Glutamatergic neuron (in vitro differentiated cells): Measurements from ENCODE around the gene TMEM50B. TPM values are rescaled to one million over a fixed set of nuclear protein-coding genes. Genes with fewer than 3 reads are reported as not detected.

Experiments used
- DNase-seq: peaks from one replicate; pipeline ENCODE4 v3.0.0; 2022
- H3K27ac Mint-ChIP-seq: one replicate; pipeline ENCODE4 v1.8.0; 2020; ENCODE audit warnings: mild to moderate bottlenecking, mixed read lengths, inconsistent platforms; ENCODE audit not compliant: unreplicated experiment
- H3K27me3 Mint-ChIP-seq: one replicate; pipeline ENCODE4 v1.8.0; 2020; ENCODE audit warnings: mild to moderate bottlenecking, moderate library complexity, mixed read lengths, inconsistent platforms; ENCODE audit not compliant: unreplicated experiment
- H3K36me3 Mint-ChIP-seq: one replicate; pipeline ENCODE4 v1.8.0; 2020; ENCODE audit warnings: mild to moderate bottlenecking, mixed read lengths, inconsistent platforms; ENCODE audit not compliant: unreplicated experiment
- H3K4me1 Mint-ChIP-seq: one replicate; pipeline ENCODE4 v1.8.0; 2020; ENCODE audit warnings: mild to moderate bottlenecking, low read depth, mixed read lengths, inconsistent platforms; ENCODE audit not compliant: unreplicated experiment
- H3K4me3 Mint-ChIP-seq: one replicate; pipeline ENCODE4 v1.8.0; 2020; ENCODE audit warnings: mild to moderate bottlenecking, mixed read lengths, inconsistent platforms; ENCODE audit not compliant: unreplicated experiment
- H3K9me3 Mint-ChIP-seq: one replicate; pipeline ENCODE4 v1.8.0; 2020; ENCODE audit warnings: mild to moderate bottlenecking, moderate library complexity, mixed read lengths, inconsistent platforms; ENCODE audit not compliant: unreplicated experiment
- total RNA-seq: library from RNA; stranded (reverse); fragmentation: NEBNext Ultra II Directional; extraction: Animal tissue kit (Norgen Biotek cat#: 25700); gene quantifications from one replicate; pipeline ENCODE4 v1.2.1, GENCODE V29; 2021; ENCODE audit not compliant: unreplicated experiment
- TF ChIP-seq, protein P1 (sequence below): fragments of 200-600 bp; sonication (generic); IDR thresholded peaks from one replicate; pipeline ENCODE4 v1.5.0; 2021; ENCODE audit not compliant: partially characterized antibody, unreplicated experiment

The TMEM50B gene
- total RNA-seq, 1 donor from 2014 or later: 37.5 TPM

DNA sequence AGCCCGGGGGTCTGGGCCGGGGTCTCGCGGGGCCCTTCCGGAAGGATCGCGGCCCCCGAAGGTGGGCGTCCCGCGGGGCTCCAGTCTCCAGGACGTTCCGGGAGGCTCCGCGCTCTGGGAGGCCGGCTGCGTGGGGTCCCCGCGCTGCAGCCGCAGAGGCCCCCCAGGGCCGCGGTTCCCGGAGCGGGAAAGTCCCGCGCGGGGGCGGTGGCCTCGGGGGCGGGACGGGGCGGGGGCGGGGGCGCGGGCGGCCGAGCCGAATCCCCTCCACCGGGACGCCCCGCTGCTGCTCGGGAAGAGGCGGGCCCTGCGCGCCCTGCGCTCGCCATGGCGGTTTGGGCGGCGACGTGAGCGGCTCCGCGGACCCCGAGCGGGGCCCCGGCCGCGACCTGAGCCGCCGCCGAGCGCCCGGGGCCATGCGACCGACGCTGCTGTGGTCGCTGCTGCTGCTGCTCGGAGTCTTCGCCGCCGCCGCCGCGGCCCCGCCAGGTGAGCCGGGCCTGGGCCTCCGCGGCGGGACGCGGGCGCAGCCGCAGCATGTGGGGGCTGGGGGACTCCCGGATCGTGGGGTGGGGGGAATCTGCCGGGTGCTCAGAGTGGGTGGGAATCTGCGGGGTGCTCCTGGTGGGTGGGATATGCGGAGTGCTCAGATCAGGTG lies 76.5 kb downstream of the TMEM50B start, which contains the start of gene IFNGR2:
Gene IFNGR2, plus strand, starts transcription at position 286 of the 658 bp plus-strand sequence. Its CDS starts 131 bp downstream, at position 417.
- Mint-ChIP-seq H3K9me3 (peaks cover 6% of the 10 kb centered on the region), H3K4me3 (peak within 1 kb of the TSS; percentile 92), H3K36me3 (no peaks in the 10 kb centered on the region), H3K27ac (peak within 1 kb of the TSS; percentile 85), H3K27me3 (peaks cover 2% of the 10 kb centered on the region), H3K4me1 (peaks cover 2% of the 10 kb centered on the region)
- TF ChIP-seq, protein P1, sequence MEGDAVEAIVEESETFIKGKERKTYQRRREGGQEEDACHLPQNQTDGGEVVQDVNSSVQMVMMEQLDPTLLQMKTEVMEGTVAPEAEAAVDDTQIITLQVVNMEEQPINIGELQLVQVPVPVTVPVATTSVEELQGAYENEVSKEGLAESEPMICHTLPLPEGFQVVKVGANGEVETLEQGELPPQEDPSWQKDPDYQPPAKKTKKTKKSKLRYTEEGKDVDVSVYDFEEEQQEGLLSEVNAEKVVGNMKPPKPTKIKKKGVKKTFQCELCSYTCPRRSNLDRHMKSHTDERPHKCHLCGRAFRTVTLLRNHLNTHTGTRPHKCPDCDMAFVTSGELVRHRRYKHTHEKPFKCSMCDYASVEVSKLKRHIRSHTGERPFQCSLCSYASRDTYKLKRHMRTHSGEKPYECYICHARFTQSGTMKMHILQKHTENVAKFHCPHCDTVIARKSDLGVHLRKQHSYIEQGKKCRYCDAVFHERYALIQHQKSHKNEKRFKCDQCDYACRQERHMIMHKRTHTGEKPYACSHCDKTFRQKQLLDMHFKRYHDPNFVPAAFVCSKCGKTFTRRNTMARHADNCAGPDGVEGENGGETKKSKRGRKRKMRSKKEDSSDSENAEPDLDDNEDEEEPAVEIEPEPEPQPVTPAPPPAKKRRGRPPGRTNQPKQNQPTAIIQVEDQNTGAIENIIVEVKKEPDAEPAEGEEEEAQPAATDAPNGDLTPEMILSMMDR: no peak
- DNase-seq: peak; percentile 54

DNA sequence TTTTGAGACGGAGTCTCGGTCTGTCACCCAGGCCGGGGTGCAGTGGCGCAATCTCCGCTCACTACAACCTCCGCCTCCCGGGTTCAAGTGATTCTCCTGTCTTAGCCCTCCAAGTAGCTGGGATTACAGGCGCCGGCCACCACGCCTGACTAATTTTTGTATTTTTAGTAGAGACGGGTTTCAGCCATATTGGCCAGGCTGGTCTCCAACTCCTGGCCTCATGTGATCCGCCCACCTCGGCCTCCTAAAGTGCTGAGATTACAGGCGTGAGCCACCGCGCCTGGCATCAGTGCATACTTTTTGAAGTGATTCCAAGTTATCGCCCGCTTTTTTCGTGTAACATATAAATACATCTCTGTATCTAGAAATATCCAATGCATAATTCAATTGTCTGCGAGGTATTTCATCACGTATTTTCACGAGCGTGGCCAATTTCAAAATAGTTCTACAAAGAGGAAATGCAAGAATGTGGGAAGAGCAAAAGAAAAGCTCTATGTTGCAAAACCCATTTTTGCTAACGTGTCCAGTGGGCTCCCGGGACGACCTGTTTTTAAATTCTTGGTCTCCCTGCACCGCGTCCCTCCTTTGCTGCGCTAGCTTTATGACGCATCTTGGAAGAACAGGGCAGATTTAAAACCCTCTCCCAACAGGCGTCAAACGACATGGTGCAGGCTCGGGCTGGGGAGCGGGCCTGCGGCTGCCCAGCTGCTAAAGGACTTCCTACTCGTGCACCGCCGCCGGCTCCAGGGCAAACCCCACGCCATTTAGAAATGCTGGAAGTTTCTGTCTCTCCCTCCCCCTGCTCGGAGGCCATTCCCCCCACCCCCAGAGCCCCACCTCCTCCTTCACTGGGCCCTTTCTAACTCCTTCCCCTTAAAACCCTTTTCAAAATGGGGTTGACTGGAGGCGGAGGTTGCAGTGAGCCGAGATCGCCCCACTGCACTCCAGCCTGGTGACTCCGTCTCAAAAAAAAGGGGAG lies 77.5 kb downstream of the TMEM50B start:
- Mint-ChIP-seq H3K4me3 (peak overlapping the region; percentile 52), H3K27ac (no peak overlapping the region), H3K9me3 (peaks cover 11% of the 10 kb centered on the region), H3K36me3 (no peaks in the 10 kb centered on the region), H3K27me3 (peaks cover 2% of the 10 kb centered on the region), H3K4me1 (peaks cover 2% of the 10 kb centered on the region)
- DNase-seq: peak; percentile 38
- TF ChIP-seq, protein P1: no peak

DNA sequence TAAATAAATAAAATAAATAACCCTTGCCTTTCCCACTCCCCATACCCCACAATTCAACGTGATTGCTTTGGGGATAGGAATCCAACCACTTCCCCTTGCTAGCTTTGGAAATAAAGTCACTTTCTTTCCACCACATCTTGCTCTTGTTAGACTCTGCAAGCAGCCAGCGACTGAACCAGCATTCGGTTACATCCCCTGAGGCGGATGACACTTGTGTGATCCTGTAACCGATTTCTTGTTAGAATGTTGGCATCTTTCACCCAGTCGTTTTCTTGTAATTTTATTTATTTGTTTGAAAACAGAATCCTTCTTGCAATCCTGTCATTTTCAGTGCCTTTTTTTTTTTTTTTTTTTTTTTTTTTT lies 78.2 kb downstream of the TMEM50B start:
- TF ChIP-seq, protein P1: no peak
- H3K27ac Mint-ChIP-seq: no peak overlapping the region
- H3K4me1 Mint-ChIP-seq: peaks cover 2% of the 10 kb centered on the region
- no peak for DNase-seq
- peaks cover 11% of the 10 kb centered on the region for H3K9me3 Mint-ChIP-seq
- peaks cover 2% of the 10 kb centered on the region for H3K27me3 Mint-ChIP-seq
- no peak overlapping the region for H3K4me3 Mint-ChIP-seq
- H3K36me3 Mint-ChIP-seq: no peaks in the 10 kb centered on the region

Other genes starting within 250 kb of the TMEM50B start
- gene IL10RB, start 213.6 kb downstream of the TMEM50B start, total RNA-seq: 4.7 TPM
- gene IFNAR1, start 155.0 kb downstream of the TMEM50B start, total RNA-seq: 17.7 TPM
- gene IFNGR2, start 76.6 kb downstream of the TMEM50B start, total RNA-seq: 9.6 TPM
- gene DNAJC28, start 11.7 kb upstream of the TMEM50B start, total RNA-seq: 5.3 TPM
- 70.3 TPM for gene GART, start 62.1 kb upstream of the TMEM50B start, total RNA-seq
- gene SON, start 63.1 kb upstream of the TMEM50B start, total RNA-seq: 289 TPM
- 8.5 TPM for gene DONSON, start 108.7 kb upstream of the TMEM50B start, total RNA-seq
- gene CRYZL1, start 161.8 kb upstream of the TMEM50B start, total RNA-seq: 50.3 TPM
- gene ITSN1, start 162.5 kb upstream of the TMEM50B start, total RNA-seq: 89.1 TPM